ENCODE results near the gene VIPR2.

VIPR2 gene

GRCh38 chr7:159156436-159157245 is 12.0 kb upstream of the VIPR2 start:
- DNase-seq: no peak

GRCh38 chr7:159155410-159155809 is 10.7 kb upstream of the VIPR2 start:
- no peak for DNase-seq

- no peak for DNase-seq
Observed at GRCh38 chr7:159154243-159154642, 9.6 kb upstream of the VIPR2 start.

- DNase-seq: no peak
Observed at GRCh38 chr7:159153511-159153910, 8.8 kb upstream of the VIPR2 start.

- no peak for DNase-seq
Observed at GRCh38 chr7:159152816-159153215, 8.1 kb upstream of the VIPR2 start.

GRCh38 chr7:159151231-159151630 is 6.6 kb upstream of the VIPR2 start:
- DNase-seq: no peak

- no peak for DNase-seq
Observed at GRCh38 chr7:159149488-159149887, 4.8 kb upstream of the VIPR2 start.

GRCh38 chr7:159148430-159149395 is 4.0 kb upstream of the VIPR2 start:
- no peak for DNase-seq

- DNase-seq: no peak
Observed at GRCh38 chr7:159147687-159148086, 3.0 kb upstream of the VIPR2 start.

- DNase-seq: no peak
Observed at GRCh38 chr7:159147246-159147645, 2.6 kb upstream of the VIPR2 start.

GRCh38 chr7:159146084-159146858 is 1.6 kb upstream of the VIPR2 start:
- DNase-seq: no peak

GRCh38 chr7:159145490-159145855 is 806 bp upstream of the VIPR2 start:
- no peak for DNase-seq

GRCh38 chr7:159143780-159144757 is 598 bp downstream of the VIPR2 start:
- DNase-seq: no peak

GRCh38 chr7:159142730-159143129 is 1.9 kb downstream of the VIPR2 start:
- DNase-seq: no peak

GRCh38 chr7:159142199-159142598 is 2.5 kb downstream of the VIPR2 start:
- DNase-seq: no peak

GRCh38 chr7:159141660-159142059 is 3.0 kb downstream of the VIPR2 start:
- DNase-seq: no peak

GRCh38 chr7:159141167-159141566 is 3.5 kb downstream of the VIPR2 start:
- DNase-seq: no peak

GRCh38 chr7:159140170-159140910 is 4.3 kb downstream of the VIPR2 start:
- no peak for DNase-seq

GRCh38 chr7:159139639-159140038 is 5.0 kb downstream of the VIPR2 start:
- DNase-seq: no peak

GRCh38 chr7:159139202-159139601 is 5.5 kb downstream of the VIPR2 start:
- no peak for DNase-seq

- DNase-seq: no peak
Observed at GRCh38 chr7:159138508-159138907, 6.2 kb downstream of the VIPR2 start.

All from NCI-H1048 (cell line).